GM21360 (cell line): ENCODE results near the gene RNF166.

Experiments used
- ATAC-seq: cut with Tn5 transposase; IDR thresholded peaks from one replicate; pipeline ENCODE4 v1.9.1; 2021; ENCODE audit warnings: mild to moderate bottlenecking, moderate library complexity; ENCODE audit not compliant: unreplicated experiment

RNF166 gene

GRCh38 chr16:88724855-88725555, 18.8 kb upstream of the RNF166 start:
- ATAC-seq, result no peak

- no peak for ATAC-seq
These were observed 17.7 kb upstream of the RNF166 start for GRCh38 chr16:88723911-88724310.

DNA sequence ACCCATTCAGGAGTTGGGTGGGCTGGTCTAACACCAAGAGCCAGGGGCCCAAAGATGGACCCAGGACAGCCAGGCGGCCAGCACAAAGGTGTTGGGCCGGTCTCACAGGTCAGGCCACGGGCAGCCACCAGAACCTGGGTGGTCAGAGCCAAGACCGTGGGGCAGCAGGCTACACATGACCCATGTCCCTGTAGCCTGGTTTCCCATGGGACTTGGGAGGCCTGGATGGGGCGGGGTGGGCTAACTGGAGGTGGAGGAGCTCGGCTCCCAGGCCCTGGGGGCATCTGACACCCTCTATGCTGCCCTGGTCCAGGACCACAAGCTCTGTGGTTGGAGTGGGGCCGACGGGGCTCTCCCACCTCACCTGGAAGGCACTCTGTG, 17.3 kb upstream of the RNF166 start:
- ATAC-seq, result no peak

GRCh38 chr16:88722784-88723506, 16.7 kb upstream of the RNF166 start:
- ATAC-seq, result no peak

- ATAC-seq, result no peak
These were observed 15.9 kb upstream of the RNF166 start for GRCh38 chr16:88721815-88722755.

DNA sequence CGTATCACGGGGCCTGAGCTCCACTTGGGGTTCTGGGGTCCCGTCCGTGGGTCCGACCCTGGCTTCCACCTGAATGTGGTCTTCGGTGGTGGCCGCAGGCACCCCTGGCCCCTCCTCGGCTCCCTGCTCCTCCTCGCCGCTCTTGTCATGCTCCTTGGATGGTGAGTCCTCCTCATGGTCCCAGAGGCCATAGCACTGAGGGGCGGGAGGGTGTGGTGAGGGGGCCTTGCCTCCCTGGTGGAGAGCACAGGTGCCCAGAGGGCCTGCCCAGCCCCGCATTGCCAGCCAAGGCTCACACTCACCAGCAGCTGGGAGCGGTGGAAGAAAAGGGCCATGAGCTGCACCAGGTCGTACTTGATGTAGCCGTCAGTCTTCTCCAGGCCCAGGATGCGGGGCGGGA, 15.0 kb upstream of the RNF166 start:
- ATAC-seq, result no peak

- no peak for ATAC-seq
These were observed 14.3 kb upstream of the RNF166 start for GRCh38 chr16:88720396-88720970.

DNA sequence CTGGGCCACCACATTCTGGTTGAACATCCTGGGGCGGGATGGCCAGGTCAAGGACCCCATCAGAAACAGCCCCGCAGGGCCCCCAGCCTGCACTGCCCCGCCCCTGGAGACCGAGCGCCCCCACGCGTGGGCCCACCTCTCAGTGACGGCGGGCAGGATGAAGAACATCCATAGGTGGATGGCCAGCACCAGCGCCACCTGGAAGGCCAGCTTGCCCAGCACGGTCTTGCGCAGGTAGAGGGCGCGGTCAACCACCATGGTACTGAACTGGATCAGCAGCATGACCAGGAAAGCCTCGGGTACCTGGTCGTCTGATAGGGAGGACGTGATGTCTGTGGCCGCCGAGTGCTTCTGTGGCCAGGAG, 13.7 kb upstream of the RNF166 start:
- ATAC-seq, result no peak

- ATAC-seq, result no peak
These were observed 13.2 kb upstream of the RNF166 start for GRCh38 chr16:88719267-88719932.

GRCh38 chr16:88718178-88718577, 12.0 kb upstream of the RNF166 start:
- no peak for ATAC-seq

GRCh38 chr16:88716601-88717001, 10.4 kb upstream of the RNF166 start:
- no peak for ATAC-seq

DNA sequence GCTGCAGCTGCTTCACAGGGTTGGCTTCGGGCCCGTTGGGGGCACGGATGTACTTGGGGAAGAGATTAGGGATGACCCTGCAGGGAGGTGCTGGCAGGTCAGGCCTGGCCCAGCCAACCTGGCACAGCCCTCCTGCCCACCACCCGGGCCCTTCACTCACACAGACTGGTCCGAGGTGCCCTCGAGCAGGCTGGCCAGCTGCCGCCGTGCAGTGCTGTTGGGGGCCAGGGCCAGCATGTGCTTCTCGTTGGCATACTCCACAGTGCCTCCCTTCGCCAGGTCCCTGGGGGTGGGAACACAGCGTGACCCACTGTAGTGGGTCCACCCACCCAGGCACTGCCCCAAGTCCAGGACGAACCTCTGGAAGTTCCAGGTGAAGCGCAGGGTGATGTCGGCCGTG, 10.0 kb upstream of the RNF166 start:
- ATAC-seq, result no peak

- ATAC-seq, result no peak
These were observed 9.3 kb upstream of the RNF166 start for GRCh38 chr16:88715312-88716190.

DNA sequence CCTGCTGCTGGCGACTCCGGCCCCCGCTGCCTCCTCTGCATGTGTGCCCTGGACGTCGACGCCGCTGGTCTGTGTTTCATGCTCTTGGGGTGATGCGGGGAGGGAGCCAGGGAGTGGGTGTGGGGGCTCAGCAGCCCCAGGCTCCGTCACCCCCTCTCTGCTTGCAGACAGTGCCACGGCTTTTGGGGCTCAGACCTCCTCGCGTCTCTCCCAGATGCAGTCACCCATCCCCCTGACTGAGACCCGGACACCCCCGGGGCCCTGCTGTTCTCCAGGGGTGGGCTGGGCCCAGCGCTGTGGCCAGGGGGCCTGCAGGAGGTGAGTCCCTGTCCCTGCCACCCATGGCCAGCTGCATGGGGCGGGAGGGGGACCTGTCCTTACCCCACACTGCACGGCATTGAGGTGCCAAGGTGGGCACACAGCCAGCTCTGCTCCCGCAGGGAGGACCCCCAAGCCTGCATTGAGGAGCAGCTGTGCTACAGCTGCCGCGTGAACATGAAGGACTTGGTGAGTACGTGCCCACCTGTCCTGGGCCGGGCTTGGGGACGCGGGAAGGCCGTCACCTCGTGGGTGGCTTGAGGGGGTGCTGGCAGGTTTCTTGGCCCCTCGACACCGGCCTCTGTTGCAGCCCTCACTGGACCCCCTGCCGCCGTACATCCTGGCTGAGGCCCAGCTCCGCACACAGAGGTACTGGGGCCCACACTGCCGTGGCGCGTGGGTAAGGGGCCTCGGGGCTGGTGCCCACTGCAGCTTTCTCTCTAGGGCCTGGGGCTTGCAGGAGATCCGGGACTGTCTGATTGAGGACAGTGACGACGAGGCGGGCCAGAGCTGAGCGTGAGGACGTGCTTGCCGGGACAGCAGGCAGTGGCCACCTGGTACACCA, 8.5 kb upstream of the RNF166 start:
- no peak for ATAC-seq

DNA sequence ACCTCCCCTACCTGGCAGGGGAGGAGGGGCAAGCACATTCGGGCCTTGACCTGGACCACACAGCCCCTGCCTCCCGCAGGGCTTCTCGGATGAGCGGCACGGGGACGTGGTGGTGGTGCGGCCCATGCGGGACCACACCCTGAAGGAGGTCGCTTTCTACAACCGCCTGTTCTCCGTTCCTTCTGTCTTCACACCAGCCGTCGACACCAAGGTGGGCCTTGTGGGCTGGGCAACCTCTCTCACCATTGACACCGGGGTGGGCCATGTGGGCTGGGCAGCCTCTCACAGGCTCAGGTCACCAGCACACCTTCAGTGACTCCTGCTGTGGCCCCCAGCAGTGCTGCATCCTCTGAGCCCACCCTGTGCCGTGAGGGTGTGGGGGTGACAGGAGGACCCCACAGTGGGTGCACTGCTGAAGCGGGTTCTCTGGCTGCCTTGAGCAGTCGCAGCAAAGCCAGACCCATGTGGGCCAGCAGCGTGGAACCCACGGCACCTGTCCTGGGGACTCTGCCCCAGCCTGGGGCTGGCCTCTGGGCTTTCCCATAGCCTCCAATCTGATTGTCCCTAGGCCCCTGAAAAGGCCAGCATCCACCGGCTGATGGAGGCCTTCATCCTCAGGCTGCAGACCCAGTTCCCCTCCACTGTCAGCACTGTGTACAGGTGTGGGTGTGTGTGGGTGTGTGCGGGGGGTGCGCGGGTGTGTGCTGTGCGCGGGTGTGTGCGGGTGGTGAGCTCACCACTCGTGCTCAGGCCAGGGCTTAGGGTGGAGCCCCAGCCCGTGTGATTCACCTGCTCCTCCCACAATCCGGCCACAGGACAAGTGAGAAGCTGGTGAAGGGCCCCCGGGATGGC, 7.6 kb upstream of the RNF166 start:
- ATAC-seq, result no peak

- ATAC-seq, result no peak
These were observed 6.8 kb upstream of the RNF166 start for GRCh38 chr16:88713054-88713453.

DNA sequence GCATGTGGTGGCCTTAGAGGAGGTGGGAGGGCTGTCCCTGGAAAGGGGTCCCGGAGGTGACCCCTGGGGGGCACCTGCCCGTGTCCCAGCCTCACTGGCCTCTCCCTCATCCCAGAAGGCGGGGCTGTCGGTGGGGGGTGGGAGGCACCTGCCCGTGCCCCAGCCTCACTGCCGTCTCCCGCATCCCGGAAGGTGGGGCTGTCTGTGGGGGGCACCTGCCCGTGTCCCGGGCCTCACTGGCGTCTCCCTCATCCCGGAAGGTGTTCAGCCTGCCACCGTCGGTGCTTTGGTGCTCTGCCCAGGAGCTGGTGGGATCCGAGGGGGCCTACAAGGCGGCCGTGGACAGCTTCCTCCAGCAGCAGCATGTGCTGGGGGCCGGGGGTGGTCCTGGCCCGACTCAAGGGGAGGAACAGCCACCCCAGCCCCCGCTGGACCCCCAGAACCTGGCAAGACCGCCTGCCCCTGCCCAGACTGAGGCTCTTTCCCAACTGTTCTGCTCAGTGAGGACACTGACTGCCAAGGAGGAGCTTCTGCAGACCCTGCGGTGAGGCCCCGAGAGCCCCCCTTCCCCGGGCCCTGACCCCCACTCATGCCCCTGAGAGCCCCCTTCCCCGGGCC, 6.3 kb upstream of the RNF166 start:
- no peak for ATAC-seq
